Measurements from ENCODE around the gene SLIT1. TPM values are rescaled to one million over a fixed set of nuclear protein-coding genes. Genes with fewer than 3 reads are reported as not detected.

SLIT1 gene
- polyA plus RNA-seq, 1 donor (not counting 4 experiments of a cell fraction or from before 2014, with no cell fraction given): 0.01 TPM

GRCh38 chr10:97129666-97130065 is 56.1 kb downstream of the SLIT1 start:
- no peaks in the 10 kb centered on the region for H3K9me3 ChIP-seq (ENCODE audit: control insufficient read depth, low read depth, low read length)
- FAIRE-seq: no peak
- H3K9ac ChIP-seq (ENCODE audit: control insufficient read depth, extremely low read depth, insufficient read depth, low read length): no peak overlapping the region
- TF ChIP-seq, protein P1, sequence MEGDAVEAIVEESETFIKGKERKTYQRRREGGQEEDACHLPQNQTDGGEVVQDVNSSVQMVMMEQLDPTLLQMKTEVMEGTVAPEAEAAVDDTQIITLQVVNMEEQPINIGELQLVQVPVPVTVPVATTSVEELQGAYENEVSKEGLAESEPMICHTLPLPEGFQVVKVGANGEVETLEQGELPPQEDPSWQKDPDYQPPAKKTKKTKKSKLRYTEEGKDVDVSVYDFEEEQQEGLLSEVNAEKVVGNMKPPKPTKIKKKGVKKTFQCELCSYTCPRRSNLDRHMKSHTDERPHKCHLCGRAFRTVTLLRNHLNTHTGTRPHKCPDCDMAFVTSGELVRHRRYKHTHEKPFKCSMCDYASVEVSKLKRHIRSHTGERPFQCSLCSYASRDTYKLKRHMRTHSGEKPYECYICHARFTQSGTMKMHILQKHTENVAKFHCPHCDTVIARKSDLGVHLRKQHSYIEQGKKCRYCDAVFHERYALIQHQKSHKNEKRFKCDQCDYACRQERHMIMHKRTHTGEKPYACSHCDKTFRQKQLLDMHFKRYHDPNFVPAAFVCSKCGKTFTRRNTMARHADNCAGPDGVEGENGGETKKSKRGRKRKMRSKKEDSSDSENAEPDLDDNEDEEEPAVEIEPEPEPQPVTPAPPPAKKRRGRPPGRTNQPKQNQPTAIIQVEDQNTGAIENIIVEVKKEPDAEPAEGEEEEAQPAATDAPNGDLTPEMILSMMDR (optimal IDR thresholded peaks at IDR 0.05 in 1 of 3, IDR thresholded peaks at IDR 0.05 in 1 of 3, conservative IDR thresholded peaks at IDR 0.05 in 1 of 3; ENCODE audit: extremely low read depth in 1 of 3, insufficient read depth in 2 of 3, low read length in 3 of 3): no peak
- no peak for TF ChIP-seq EZH2 (IDR thresholded peaks at IDR 0.05; ENCODE audit: low read length)
- no peaks in the 10 kb centered on the region for H3K79me2 ChIP-seq (ENCODE audit: control insufficient read depth, insufficient read depth, low read length)
- peaks cover 2% of the 10 kb centered on the region for H3K27me3 ChIP-seq (ENCODE audit: control insufficient read depth, extremely low read depth, insufficient read depth, low read length)
- no peak overlapping the region for H3K4me3 ChIP-seq (ENCODE audit: control insufficient read depth in 2 of 3, extremely low read depth in 1 of 3, insufficient read depth in 2 of 3, low read depth in 1 of 3, low read length in 3 of 3)
- no peaks in the 10 kb centered on the region for H3K4me1 ChIP-seq (ENCODE audit: control insufficient read depth, extremely low read depth, insufficient read depth, low read length)
- no peak overlapping the region for H3K27ac ChIP-seq (ENCODE audit: control insufficient read depth, insufficient read depth, low read length)
- no peak overlapping the region for H3K4me2 ChIP-seq (ENCODE audit: control insufficient read depth, extremely low read depth, insufficient read depth, low read depth, low read length)
- H4K20me1 ChIP-seq (ENCODE audit: control insufficient read depth, extremely low read depth, insufficient read depth, low read length): no peaks in the 10 kb centered on the region
- no peaks in the 10 kb centered on the region for H3K36me3 ChIP-seq (ENCODE audit: control insufficient read depth in 2 of 2, extremely low read depth in 1 of 2, insufficient read depth in 2 of 2, low read length in 2 of 2)
- dilution Hi-C loops (cut with MboI; ENCODE audit: extremely low pct_ligation_motif_present, low sequenced_read_pairs): no loop called here
- H3K9me1 ChIP-seq (ENCODE audit: control insufficient read depth, extremely low read depth, insufficient read depth, low read length): no peaks in the 10 kb centered on the region
- no peak for DNase-seq (ENCODE audit: low read depth, low spot score)
- no peak overlapping the region for H2AFZ ChIP-seq (ENCODE audit: control insufficient read depth, low read length)

DNA sequence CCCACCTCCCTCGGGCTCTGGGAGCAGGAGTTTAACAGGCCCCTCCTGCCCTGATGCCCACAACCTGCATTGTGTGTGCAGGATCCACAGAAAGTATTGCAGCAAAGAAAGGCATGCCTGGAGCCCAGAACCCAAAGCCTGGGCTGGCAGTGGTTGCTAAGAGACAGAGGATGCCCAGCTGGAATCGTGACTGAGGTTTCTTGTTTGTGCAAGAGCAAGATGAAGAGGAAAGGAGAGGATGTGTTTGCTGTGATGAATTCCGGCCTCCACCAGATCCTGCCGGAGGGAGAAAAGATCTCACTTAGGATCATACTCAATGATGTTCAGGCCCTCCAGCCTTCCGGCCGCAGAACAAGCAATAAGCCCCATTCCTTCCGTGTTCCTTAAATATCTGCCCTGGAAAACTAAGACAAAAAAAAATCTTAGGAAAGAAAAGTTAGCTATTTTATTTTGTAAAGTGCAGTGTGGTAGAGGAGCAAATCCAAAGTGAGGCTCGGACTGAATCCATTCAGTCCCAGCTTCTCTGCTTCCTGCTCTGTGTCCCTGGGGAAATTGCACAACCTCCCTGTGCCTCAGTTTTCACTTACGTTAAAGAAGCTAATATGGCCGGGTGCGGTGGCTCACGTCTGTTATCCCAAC is 57.1 kb downstream of the SLIT1 start:
- Histone ChIP-seq H3K9ac (ENCODE audit: control insufficient read depth, extremely low read depth, insufficient read depth, low read length) (no peak overlapping the region), H3K9me3 (ENCODE audit: control insufficient read depth, low read depth, low read length) (no peaks in the 10 kb centered on the region), H3K9me1 (ENCODE audit: control insufficient read depth, extremely low read depth, insufficient read depth, low read length) (no peaks in the 10 kb centered on the region), H3K4me3 (ENCODE audit: control insufficient read depth in 2 of 3, extremely low read depth in 1 of 3, insufficient read depth in 2 of 3, low read depth in 1 of 3, low read length in 3 of 3) (no peak overlapping the region), H3K36me3 (ENCODE audit: control insufficient read depth in 2 of 2, extremely low read depth in 1 of 2, insufficient read depth in 2 of 2, low read length in 2 of 2) (no peaks in the 10 kb centered on the region), H3K4me2 (ENCODE audit: control insufficient read depth, extremely low read depth, insufficient read depth, low read depth, low read length) (no peak overlapping the region), H4K20me1 (ENCODE audit: control insufficient read depth, extremely low read depth, insufficient read depth, low read length) (no peaks in the 10 kb centered on the region), H3K4me1 (ENCODE audit: control insufficient read depth, extremely low read depth, insufficient read depth, low read length) (no peaks in the 10 kb centered on the region), H3K27me3 (ENCODE audit: control insufficient read depth, extremely low read depth, insufficient read depth, low read length) (peaks cover 2% of the 10 kb centered on the region), H2AFZ (ENCODE audit: control insufficient read depth, low read length) (no peak overlapping the region), H3K27ac (ENCODE audit: control insufficient read depth, insufficient read depth, low read length) (no peak overlapping the region), H3K79me2 (ENCODE audit: control insufficient read depth, insufficient read depth, low read length) (no peaks in the 10 kb centered on the region)
- no peak for FAIRE-seq
- DNase-seq (ENCODE audit: low read depth, low spot score): no peak
- dilution Hi-C loops (cut with MboI; ENCODE audit: extremely low pct_ligation_motif_present, low sequenced_read_pairs): no loop called here
- TF ChIP-seq, protein P1 (optimal IDR thresholded peaks at IDR 0.05 in 1 of 3, IDR thresholded peaks at IDR 0.05 in 1 of 3, conservative IDR thresholded peaks at IDR 0.05 in 1 of 3; ENCODE audit: extremely low read depth in 1 of 3, insufficient read depth in 2 of 3, low read length in 3 of 3): no peak
- TF ChIP-seq EZH2 (IDR thresholded peaks at IDR 0.05; ENCODE audit: low read length): no peak

Measured in keratinocyte (primary cell).